Thyroid gland (tissue), 4 donors: ENCODE results near the gene MRPL32. TPM values are rescaled to one million over a fixed set of nuclear protein-coding genes. Genes with fewer than 3 reads are reported as not detected.

Experiments
- DNase-seq, 2 donors: peaks; one replicate each; pipeline ENCODE4 v3.0.0-alpha.2; 2019
- H3K27ac ChIP-seq, 3 donors: fragments of 200-600 bp; sonication (generic); 1 replicate in 2 of 3; 2 replicates in 1 of 3; pipeline ENCODE4 v1.5.1; 2016 to 2019; ENCODE audit warnings: mild to moderate bottlenecking in 1 of 3, moderate library complexity in 1 of 3
- H3K27me3 ChIP-seq: fragments of 200-600 bp; sonication (generic); one replicate; pipeline ENCODE4 v1.5.1; 2019
- H3K36me3 ChIP-seq, 2 donors: fragments of 200-600 bp; sonication (generic); one replicate each; pipeline ENCODE4 v1.5.1; 2016 to 2019
- H3K4me1 ChIP-seq, 2 donors: fragments of 200-600 bp; sonication (generic); one replicate each; pipeline ENCODE4 v1.5.1; 2017 to 2019
- H3K4me3 ChIP-seq, 3 donors: fragments of 200-600 bp; sonication (generic); replicated peaks in 1 of 3; 1 replicate in 2 of 3; 2 replicates in 1 of 3; pipeline ENCODE4 v1.5.1; 2016; ENCODE audit warnings: mild to moderate bottlenecking in 1 of 3
- H3K9me3 ChIP-seq: fragments of 200-600 bp; sonication (generic); one replicate; pipeline ENCODE4 v1.5.1; 2017
- CTCF ChIP-seq, 6 experiments: fragments of 200-600 bp in 3 of 6; fragments of 450-650 bp in 3 of 6; sonication (generic) in 3 of 6; IDR thresholded peaks; one replicate each; pipeline ENCODE4 v1.5.1; 2016 to 2019; ENCODE audit warnings: antibody characterized with exemption in 6 of 6, mild to moderate bottlenecking in 2 of 6, inconsistent platforms in 1 of 6, moderate library complexity in 1 of 6
- POLR2A ChIP-seq, 2 donors: fragments of 450-650 bp; IDR thresholded peaks; one replicate each; pipeline ENCODE4 v1.6.1; 2017; ENCODE audit warnings: antibody characterized with exemption in 2 of 2, mild to moderate bottlenecking in 2 of 2, moderate library complexity in 1 of 2
- WGBS, 2 donors: methylation state at CpG; one replicate each; pipeline ENCODE4 v1.1.5; 2017; 5-methylcytosine and 5-hydroxymethylcytosine counted together
- intact Hi-C: fragments of 100-400 bp; cut with DNase I; formaldehyde crosslinking; loops from one replicate; pipeline ENCODE4 v1.15.1; 2023
- total RNA-seq, 4 donors: library from RNA; depleted of rRNA; stranded (reverse); fragments of >200 nt; gene quantifications; one replicate each; pipeline ENCODE4 v1.2.3, GENCODE V29; 2016

MRPL32 gene
- total RNA-seq, 4 donors from 2014 or later, result 49.4 to 68.7 (median 56.9) TPM

- H3K36me3 ChIP-seq, result peaks cover 10 to 19% of the 10 kb centered on the region in 2 donors
- no peak for DNase-seq
- peak overlapping the region in 1 of 3 donors; percentile 12 for H3K27ac ChIP-seq
- no peaks in the 10 kb centered on the region for H3K27me3 ChIP-seq
- no peaks in the 10 kb centered on the region for H3K9me3 ChIP-seq
- TF ChIP-seq POLR2A (IDR thresholded peaks at IDR 0.05) (no peak), CTCF (IDR thresholded peaks at IDR 0.05) (no peak)
- peaks cover 14 to 22% of the 10 kb centered on the region in 2 donors for H3K4me1 ChIP-seq
- intact Hi-C loops, result no loop called here
- no peak overlapping the region for H3K4me3 ChIP-seq
- 51 to 62% methylated on average over 4 to 5 of the region's 5 CpGs for WGBS, 2 donors
These were observed 17.6 kb upstream of the MRPL32 start for GRCh38 chr7:42914421-42915045.

GRCh38 chr7:42915356-42915755 lies 16.8 kb upstream of the MRPL32 start:
- H3K27ac ChIP-seq, result peak overlapping the region in 1 of 3 donors; percentile 11
- H3K4me3 ChIP-seq, result no peak overlapping the region
- intact Hi-C loops, result no loop called here
- WGBS, 2 donors, result 34 to 36% methylated on average over 1 of the region's 1 CpG
- peaks cover 13 to 22% of the 10 kb centered on the region in 2 donors for H3K4me1 ChIP-seq
- no peak for DNase-seq
- H3K27me3 ChIP-seq, result no peaks in the 10 kb centered on the region
- no peaks in the 10 kb centered on the region for H3K9me3 ChIP-seq
- peaks cover 19 to 27% of the 10 kb centered on the region in 2 donors for H3K36me3 ChIP-seq
- no peak for TF ChIP-seq CTCF (IDR thresholded peaks at IDR 0.05)

- TF ChIP-seq POLR2A (IDR thresholded peaks at IDR 0.05), result no peak
- TF ChIP-seq CTCF (IDR thresholded peaks at IDR 0.05), result no peak
- H3K27ac ChIP-seq, result no peak overlapping the region
- H3K36me3 ChIP-seq, result peaks cover 63 to 66% of the 10 kb centered on the region in 2 donors
- intact Hi-C loops, result no loop called here
- no peak for DNase-seq
- WGBS, 2 donors, result 94 to 96% methylated on average over 3 of the region's 3 CpGs
- no peaks in the 10 kb centered on the region for H3K4me1 ChIP-seq
- no peaks in the 10 kb centered on the region for H3K27me3 ChIP-seq
- H3K9me3 ChIP-seq, result no peaks in the 10 kb centered on the region
- H3K4me3 ChIP-seq, result no peak overlapping the region
These were observed 10.0 kb upstream of the MRPL32 start for GRCh38 chr7:42922017-42922753.

- TF ChIP-seq CTCF (IDR thresholded peaks at IDR 0.05) (no peak), POLR2A (IDR thresholded peaks at IDR 0.05) (no peak)
- intact Hi-C loops, result no loop called here
- peaks cover 53 to 60% of the 10 kb centered on the region in 2 donors for H3K36me3 ChIP-seq
- no peak for DNase-seq
- peaks cover 0 to 4% of the 10 kb centered on the region in 2 donors for H3K4me1 ChIP-seq
- no peaks in the 10 kb centered on the region for H3K27me3 ChIP-seq
- WGBS, 2 donors, result 96% methylated on average over 5 of the region's 5 CpGs
- no peak overlapping the region for H3K4me3 ChIP-seq
- no peaks in the 10 kb centered on the region for H3K9me3 ChIP-seq
- H3K27ac ChIP-seq, result no peak overlapping the region
These were observed 7.8 kb upstream of the MRPL32 start for GRCh38 chr7:42924223-42924838.

- no peak for DNase-seq
- H3K27ac ChIP-seq, result no peak overlapping the region
- intact Hi-C loops, result no loop called here
- no peak for TF ChIP-seq CTCF (IDR thresholded peaks at IDR 0.05)
- no peak for TF ChIP-seq POLR2A (IDR thresholded peaks at IDR 0.05)
- 95 to 100% methylated on average over 1 of the region's 1 CpG for WGBS, 2 donors
- H3K36me3 ChIP-seq, result peaks cover 41 to 48% of the 10 kb centered on the region in 2 donors
- no peaks in the 10 kb centered on the region for H3K27me3 ChIP-seq
- no peak overlapping the region for H3K4me3 ChIP-seq
- peaks cover 11 to 13% of the 10 kb centered on the region in 2 donors for H3K4me1 ChIP-seq
- no peaks in the 10 kb centered on the region for H3K9me3 ChIP-seq
These were observed 6.5 kb upstream of the MRPL32 start for GRCh38 chr7:42925630-42926029.
